HL-60 (cell line): ENCODE data around the gene CSHL1.
A peak's percentile ranks its signal among the peaks of the same experiment; 100 is the strongest.

Source experiments
- DNase-seq, 2 experiments: peaks; one replicate each; pipeline ENCODE4 v3.0.0-alpha.2; 2010 to 2020; ENCODE audit warnings: low read depth in 1 of 2, low spot score in 1 of 2
- H3K27ac ChIP-seq: fragments of 250-450 bp; sonication (Bioruptor Pico); replicated peaks from 2 replicates; pipeline ENCODE4 v1.5.1; 2020; ENCODE audit warnings: mild to moderate bottlenecking, moderate library complexity
- H3K27me3 ChIP-seq: fragments of 250-450 bp; sonication (Bioruptor Pico); 2 replicates; pipeline ENCODE4 v1.5.1; 2021; ENCODE audit warnings: mild to moderate bottlenecking, moderate library complexity; ENCODE audit not compliant: insufficient read depth, poor library complexity, severe bottlenecking
- H3K4me3 ChIP-seq: replicated peaks from 2 replicates; pipeline ENCODE4 v1.5.1; 2011; ENCODE audit warnings: mild to moderate bottlenecking, control low read depth, low read length; ENCODE audit not compliant: insufficient read depth
- CTCF ChIP-seq: IDR thresholded peaks from one replicate; pipeline ENCODE4 v1.5.1; 2011; ENCODE audit warnings: low read length, control low read depth, inconsistent platforms; ENCODE audit not compliant: insufficient read depth
- GABPA ChIP-seq: IDR thresholded peaks from 2 replicates; pipeline ENCODE4 v1.6.1; 2012; ENCODE audit warnings: low read depth
- POLR2AphosphoS5 ChIP-seq: IDR thresholded peaks from 2 replicates; pipeline ENCODE4 v1.6.1; 2012; ENCODE audit warnings: low read depth
- REST ChIP-seq: IDR thresholded peaks from 2 replicates; pipeline ENCODE4 v1.6.1; 2012; ENCODE audit warnings: low read depth; ENCODE audit not compliant: insufficient replicate concordance
- SPI1 ChIP-seq: IDR thresholded peaks from 2 replicates; pipeline ENCODE4 v1.6.1; 2012; ENCODE audit warnings: low read depth, mild to moderate bottlenecking, borderline replicate concordance

The CSHL1 gene

GRCh38 chr17:63931981-63932561, 21.0 kb upstream of the CSHL1 start, which contains the start of gene CD79B:
Gene CD79B (minus strand): TSS chr17:63932331. CDS start chr17:63932261, 70 bp downstream.
- no peak within 1 kb of the TSS for H3K27ac ChIP-seq
- H3K27me3 ChIP-seq = no peaks in the 10 kb centered on the region
- no peak for DNase-seq
- TF ChIP-seq CTCF = no peak
- TF ChIP-seq REST = no peak
- TF ChIP-seq POLR2AphosphoS5 = no peak
- TF ChIP-seq SPI1 = no peak
- no peak for TF ChIP-seq GABPA
- H3K4me3 ChIP-seq = no peak within 1 kb of the TSS

- Histone ChIP-seq H3K27me3 (no peaks in the 10 kb centered on the region), H3K27ac (no peak overlapping the region), H3K4me3 (no peak overlapping the region)
- peak; percentile 25 to 51 for DNase-seq
- TF ChIP-seq CTCF = no peak
- TF ChIP-seq SPI1 = no peak
- no peak for TF ChIP-seq GABPA
- no peak for TF ChIP-seq REST
Measured at GRCh38 chr17:63930951-63931575, 20.0 kb upstream of the CSHL1 start.

GRCh38 chr17:63929860-63930766, 19.1 kb upstream of the CSHL1 start:
- DNase-seq = no peak
- no peak overlapping the region for H3K27ac ChIP-seq
- no peaks in the 10 kb centered on the region for H3K27me3 ChIP-seq
- TF ChIP-seq REST (no peak), CTCF (no peak), GABPA (no peak), POLR2AphosphoS5 (no peak), SPI1 (no peak)
- no peak overlapping the region for H3K4me3 ChIP-seq
